Measurements from ENCODE around the gene LRRC9.

DNA sequence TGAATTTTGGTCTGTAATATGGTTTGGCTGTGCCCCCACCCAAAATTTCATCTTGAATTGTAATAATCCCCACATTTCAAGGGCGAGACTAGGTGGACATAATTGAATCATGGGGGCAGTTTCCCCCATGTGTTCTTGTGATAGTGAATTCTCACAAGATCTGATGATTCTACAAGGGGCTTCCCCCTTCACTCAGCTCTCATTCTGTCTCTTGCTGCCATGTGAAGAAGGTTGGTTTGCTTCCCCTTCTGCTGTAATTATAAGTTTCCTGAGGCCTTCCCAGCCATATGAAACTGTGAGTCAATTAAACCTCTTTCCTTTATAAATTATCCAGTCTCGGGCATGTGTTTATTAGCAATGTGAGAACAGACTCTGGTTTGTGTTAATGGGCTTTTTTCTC lies 5.9 kb downstream of the LRRC9 start:
- TF ChIP-seq, protein P1, sequence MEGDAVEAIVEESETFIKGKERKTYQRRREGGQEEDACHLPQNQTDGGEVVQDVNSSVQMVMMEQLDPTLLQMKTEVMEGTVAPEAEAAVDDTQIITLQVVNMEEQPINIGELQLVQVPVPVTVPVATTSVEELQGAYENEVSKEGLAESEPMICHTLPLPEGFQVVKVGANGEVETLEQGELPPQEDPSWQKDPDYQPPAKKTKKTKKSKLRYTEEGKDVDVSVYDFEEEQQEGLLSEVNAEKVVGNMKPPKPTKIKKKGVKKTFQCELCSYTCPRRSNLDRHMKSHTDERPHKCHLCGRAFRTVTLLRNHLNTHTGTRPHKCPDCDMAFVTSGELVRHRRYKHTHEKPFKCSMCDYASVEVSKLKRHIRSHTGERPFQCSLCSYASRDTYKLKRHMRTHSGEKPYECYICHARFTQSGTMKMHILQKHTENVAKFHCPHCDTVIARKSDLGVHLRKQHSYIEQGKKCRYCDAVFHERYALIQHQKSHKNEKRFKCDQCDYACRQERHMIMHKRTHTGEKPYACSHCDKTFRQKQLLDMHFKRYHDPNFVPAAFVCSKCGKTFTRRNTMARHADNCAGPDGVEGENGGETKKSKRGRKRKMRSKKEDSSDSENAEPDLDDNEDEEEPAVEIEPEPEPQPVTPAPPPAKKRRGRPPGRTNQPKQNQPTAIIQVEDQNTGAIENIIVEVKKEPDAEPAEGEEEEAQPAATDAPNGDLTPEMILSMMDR (IDR thresholded peaks at IDR 0.05), result no peak
- no peak for TF ChIP-seq POLR2AphosphoS5 (IDR thresholded peaks at IDR 0.05)

Measured in upper lobe of left lung (tissue), 4 donors.